Measurements from ENCODE around the gene TXLNB. TPM values are rescaled to one million over a fixed set of nuclear protein-coding genes. Genes with fewer than 3 reads are reported as not detected.
A peak's percentile ranks its signal among the peaks of the same experiment; 100 is the strongest.

Gene TXLNB
- total and polyA plus RNA-seq, 11 donors = 10.1 to 170 (median 113) TPM

GRCh38 chr6:139277587-139277986, 14.2 kb downstream of the TXLNB start:
- intact Hi-C loops (cut with DNase I) = loop anchor here in 1 of 10 donors (5.0 kb wide), 1 partner anchor 35 kb away; no protein-coding TSS in a partner anchor
- TF ChIP-seq POLR2A (IDR thresholded peaks at IDR 0.05) = no peak
- TF ChIP-seq CTCF (IDR thresholded peaks at IDR 0.05) = no peak
- peaks cover 0 to 28% (median 0%) of the 10 kb centered on the region in 9 donors for H3K36me3 ChIP-seq
- peak overlapping the region in 11 of 12 donors; percentile 41 to 85 (median 70) for H3K27ac ChIP-seq
- peak overlapping the region in 4 of 12 donors; percentile 3 to 12 (median 8) for H3K4me3 ChIP-seq
- peaks cover 0 to 49% (median 21%) of the 10 kb centered on the region in 12 donors for H3K4me1 ChIP-seq
- no peaks in the 10 kb centered on the region for H3K9me3 ChIP-seq
- 5 to 16% (median 10%) methylated on average over 1 of the region's 1 CpG for WGBS, 4 donors
- H3K27me3 ChIP-seq = no peaks in the 10 kb centered on the region
- ATAC-seq (peak in 2 of 4 donors; percentile 17 to 25), DNase-seq (no peak)

GRCh38 chr6:139277161-139277560, 14.6 kb downstream of the TXLNB start:
- peak overlapping the region in 11 of 12 donors; percentile 41 to 85 (median 70) for H3K27ac ChIP-seq
- no peaks in the 10 kb centered on the region for H3K9me3 ChIP-seq
- intact Hi-C loops (cut with DNase I) = loop anchor here in 1 of 10 donors (5.0 kb wide), 1 partner anchor 35 kb away; no protein-coding TSS in a partner anchor
- H3K4me3 ChIP-seq = peak overlapping the region in 4 of 12 donors; percentile 3 to 12 (median 8)
- ATAC-seq (peak in 2 of 4 donors; percentile 20 to 47), DNase-seq (peak in 3 of 5 donors; percentile 32 to 56 (median 44))
- WGBS, 4 donors = 26 to 47% (median 32%) methylated on average over 7 of the region's 7 CpGs
- H3K27me3 ChIP-seq = no peaks in the 10 kb centered on the region
- H3K4me1 ChIP-seq = peaks cover 0 to 49% (median 21%) of the 10 kb centered on the region in 12 donors
- H3K36me3 ChIP-seq = peaks cover 0 to 31% (median 0%) of the 10 kb centered on the region in 9 donors
- TF ChIP-seq POLR2A (IDR thresholded peaks at IDR 0.05) = no peak
- TF ChIP-seq CTCF (IDR thresholded peaks at IDR 0.05) = no peak

GRCh38 chr6:139275279-139276055, 16.3 kb downstream of the TXLNB start:
- TF ChIP-seq CTCF (IDR thresholded peaks at IDR 0.05) = no peak
- TF ChIP-seq POLR2A (IDR thresholded peaks at IDR 0.05) = no peak
- Histone ChIP-seq H3K4me1 (peaks cover 0 to 41% (median 18%) of the 10 kb centered on the region in 12 donors), H3K27me3 (no peaks in the 10 kb centered on the region), H3K4me3 (no peak overlapping the region), H3K27ac (no peak overlapping the region), H3K36me3 (peaks cover 0 to 45% (median 0%) of the 10 kb centered on the region in 9 donors), H3K9me3 (no peaks in the 10 kb centered on the region)
- DNase-seq (no peak), ATAC-seq (no peak)
- WGBS, 4 donors = 80 to 89% (median 83%) methylated on average over 4 of the region's 4 CpGs
- intact Hi-C loops (cut with DNase I) = loop anchor here in 1 of 10 donors (5.0 kb wide), 1 partner anchor 33 kb away; no protein-coding TSS in a partner anchor

- peak overlapping the region in 1 of 12 donors; percentile 38 for H3K27ac ChIP-seq
- peaks cover 0 to 72% (median 14%) of the 10 kb centered on the region in 9 donors for H3K36me3 ChIP-seq
Measured at GRCh38 chr6:139271056-139271455, 20.7 kb downstream of the TXLNB start.

More at GRCh38 chr6:139271056-139271455, 20.7 kb downstream of the TXLNB start:
- Histone ChIP-seq H3K27me3 (no peaks in the 10 kb centered on the region), H3K4me3 (no peak overlapping the region), H3K4me1 (peaks cover 0 to 1% (median 0%) of the 10 kb centered on the region in 12 donors), H3K9me3 (no peaks in the 10 kb centered on the region)
- DNase-seq (no peak), ATAC-seq (peak in 2 of 4 donors; percentile 14 to 68)
- intact Hi-C loops (cut with DNase I) = no loop called here
- WGBS, 4 donors = 80 to 90% (median 88%) methylated on average over 6 of the region's 6 CpGs
- TF ChIP-seq POLR2A (IDR thresholded peaks at IDR 0.05) = no peak
- TF ChIP-seq CTCF (IDR thresholded peaks at IDR 0.05) = no peak
